K562 (cell line): ENCODE measurements around the gene NCOR2.

ENCODE experiments used
- NFE2L1 ChIP-seq: fragments of 450-650 bp; IDR thresholded peaks from 2 replicates; pipeline ENCODE4 v1.6.1; 2016; ENCODE audit warnings: missing genetic modification characterization, low read depth, mild to moderate bottlenecking, missing compliant biosample characterization, moderate library complexity, borderline replicate concordance
- ZNF324 ChIP-seq: fragments of 250-450 bp; sonication (Bioruptor Pico); IDR thresholded peaks from 2 replicates; pipeline ENCODE4 v1.4.0; 2020; ENCODE audit warnings: mild to moderate bottlenecking
- TF ChIP-seq, protein P1 (sequence below), 3 experiments: IDR thresholded peaks in 2 of 3; conservative IDR thresholded peaks in 1 of 3; 2 replicates each; pipeline ENCODE4 v1.5.1; 2011 to 2012; ENCODE audit warnings: low read length in 3 of 3, mild to moderate bottlenecking in 3 of 3, control low read depth in 2 of 3, improper control_type of control experiment in 1 of 3, inconsistent platforms in 1 of 3, low read depth in 1 of 3, mixed read lengths in 1 of 3, moderate library complexity in 1 of 3; ENCODE audit not compliant: insufficient read depth in 2 of 3

DNA sequence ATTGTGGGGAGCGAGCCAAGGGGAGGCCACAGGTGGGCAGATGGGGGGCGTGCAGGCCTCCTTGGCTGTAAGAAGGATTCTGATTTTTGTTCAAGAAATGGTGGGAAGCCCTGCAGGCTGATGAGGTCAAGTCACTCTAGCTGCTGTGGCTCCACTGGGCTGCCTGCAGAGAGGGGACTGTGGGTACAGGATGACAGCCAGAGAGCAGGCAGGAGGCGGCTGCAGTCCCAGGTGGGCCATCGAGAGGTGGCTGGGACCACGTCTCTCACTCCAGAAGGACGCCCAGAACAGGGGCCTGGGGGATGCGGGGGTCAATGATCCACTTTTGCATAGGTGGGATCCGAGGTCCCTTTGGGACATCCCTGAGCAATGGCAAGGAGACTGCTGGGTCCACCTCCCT is 9.1 kb downstream of the NCOR2 start:
- TF ChIP-seq, protein P1, sequence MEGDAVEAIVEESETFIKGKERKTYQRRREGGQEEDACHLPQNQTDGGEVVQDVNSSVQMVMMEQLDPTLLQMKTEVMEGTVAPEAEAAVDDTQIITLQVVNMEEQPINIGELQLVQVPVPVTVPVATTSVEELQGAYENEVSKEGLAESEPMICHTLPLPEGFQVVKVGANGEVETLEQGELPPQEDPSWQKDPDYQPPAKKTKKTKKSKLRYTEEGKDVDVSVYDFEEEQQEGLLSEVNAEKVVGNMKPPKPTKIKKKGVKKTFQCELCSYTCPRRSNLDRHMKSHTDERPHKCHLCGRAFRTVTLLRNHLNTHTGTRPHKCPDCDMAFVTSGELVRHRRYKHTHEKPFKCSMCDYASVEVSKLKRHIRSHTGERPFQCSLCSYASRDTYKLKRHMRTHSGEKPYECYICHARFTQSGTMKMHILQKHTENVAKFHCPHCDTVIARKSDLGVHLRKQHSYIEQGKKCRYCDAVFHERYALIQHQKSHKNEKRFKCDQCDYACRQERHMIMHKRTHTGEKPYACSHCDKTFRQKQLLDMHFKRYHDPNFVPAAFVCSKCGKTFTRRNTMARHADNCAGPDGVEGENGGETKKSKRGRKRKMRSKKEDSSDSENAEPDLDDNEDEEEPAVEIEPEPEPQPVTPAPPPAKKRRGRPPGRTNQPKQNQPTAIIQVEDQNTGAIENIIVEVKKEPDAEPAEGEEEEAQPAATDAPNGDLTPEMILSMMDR (IDR thresholded peaks at IDR 0.05 in 2 of 3, conservative IDR thresholded peaks at IDR 0.05 in 1 of 3; ENCODE audit: insufficient read depth in 2 of 3, low read depth in 1 of 3, low read length in 3 of 3) = no peak
- TF ChIP-seq NFE2L1 (tag) (no peak), ZNF324 (CRISPR knock-in tag) (no peak)
